Measurements from ENCODE around the gene C1R. TPM values are rescaled to one million over a fixed set of nuclear protein-coding genes. Genes with fewer than 3 reads are reported as not detected.

C1R gene
- total RNA-seq, 1 donor from 2014 or later = 2.5 TPM

DNA sequence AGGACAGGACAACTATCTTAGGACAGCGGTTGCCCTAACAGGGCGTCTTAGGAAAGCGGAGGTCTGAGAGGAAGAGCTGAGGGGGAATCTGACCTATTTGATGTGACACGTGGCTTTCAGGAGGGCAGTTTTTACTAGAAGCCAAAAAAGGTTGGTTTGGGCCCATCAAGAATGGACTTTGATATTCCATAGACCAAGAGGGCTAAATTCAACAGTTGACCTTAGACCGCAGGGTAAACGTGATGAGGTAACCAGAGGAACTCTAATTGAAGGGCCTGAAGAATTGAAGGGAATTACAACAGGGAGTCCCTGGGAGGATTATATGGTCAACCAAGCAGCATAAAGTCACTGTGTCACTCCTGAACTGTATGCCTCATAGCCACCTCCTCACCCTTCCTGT is 20.2 kb downstream of the C1R start:
- H3K4me3 ChIP-seq (ENCODE audit: low read depth, low read length) = no peak overlapping the region
- DNase-seq (ENCODE audit: low read depth) = no peak
- no peak for TF ChIP-seq CTCF (conservative IDR thresholded peaks at IDR 0.05; ENCODE audit: low read depth, low read length)

DNA sequence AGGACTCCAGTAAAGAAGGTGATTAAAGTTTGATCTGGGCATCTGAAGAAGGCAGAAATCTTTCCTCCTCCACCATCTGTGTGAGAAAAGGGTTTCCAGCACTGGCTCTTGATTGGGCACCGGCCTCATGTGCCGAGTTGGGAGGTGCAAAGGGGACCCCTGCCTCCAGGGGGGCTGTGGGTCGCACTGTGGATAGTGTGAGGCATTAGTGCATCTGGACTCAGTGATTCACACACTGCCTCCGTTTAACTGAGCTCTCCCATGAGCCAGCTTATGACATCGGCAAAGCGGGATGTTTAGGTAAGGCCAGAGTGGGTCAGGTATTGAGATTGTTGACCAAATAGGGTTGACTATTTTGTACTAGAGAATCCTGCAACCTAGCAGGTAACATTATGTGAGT is 22.9 kb downstream of the C1R start:
- no peak overlapping the region for H3K4me3 ChIP-seq (ENCODE audit: low read depth, low read length)
- TF ChIP-seq CTCF (conservative IDR thresholded peaks at IDR 0.05; ENCODE audit: low read depth, low read length) = no peak
- DNase-seq (ENCODE audit: low read depth) = no peak

DNA sequence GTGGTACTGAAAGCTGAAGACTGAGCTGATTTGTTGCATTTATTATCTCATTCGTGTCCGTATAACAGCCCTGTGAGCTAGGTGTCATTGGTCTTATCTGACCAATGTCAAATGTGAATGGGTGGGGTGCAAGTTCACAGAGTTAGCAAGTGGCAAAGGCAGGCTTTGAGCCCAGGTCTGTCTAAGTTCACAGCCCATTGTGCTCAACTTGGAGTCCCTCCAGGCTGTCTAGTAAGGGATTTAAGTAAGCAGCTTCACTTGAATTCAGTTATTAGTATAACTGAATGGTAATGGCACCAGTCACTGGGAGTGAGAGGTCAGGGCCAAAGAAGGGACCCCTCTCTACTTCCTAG is 23.3 kb downstream of the C1R start:
- no peak for DNase-seq (ENCODE audit: low read depth)
- no peak for TF ChIP-seq CTCF (conservative IDR thresholded peaks at IDR 0.05; ENCODE audit: low read depth, low read length)

DNA sequence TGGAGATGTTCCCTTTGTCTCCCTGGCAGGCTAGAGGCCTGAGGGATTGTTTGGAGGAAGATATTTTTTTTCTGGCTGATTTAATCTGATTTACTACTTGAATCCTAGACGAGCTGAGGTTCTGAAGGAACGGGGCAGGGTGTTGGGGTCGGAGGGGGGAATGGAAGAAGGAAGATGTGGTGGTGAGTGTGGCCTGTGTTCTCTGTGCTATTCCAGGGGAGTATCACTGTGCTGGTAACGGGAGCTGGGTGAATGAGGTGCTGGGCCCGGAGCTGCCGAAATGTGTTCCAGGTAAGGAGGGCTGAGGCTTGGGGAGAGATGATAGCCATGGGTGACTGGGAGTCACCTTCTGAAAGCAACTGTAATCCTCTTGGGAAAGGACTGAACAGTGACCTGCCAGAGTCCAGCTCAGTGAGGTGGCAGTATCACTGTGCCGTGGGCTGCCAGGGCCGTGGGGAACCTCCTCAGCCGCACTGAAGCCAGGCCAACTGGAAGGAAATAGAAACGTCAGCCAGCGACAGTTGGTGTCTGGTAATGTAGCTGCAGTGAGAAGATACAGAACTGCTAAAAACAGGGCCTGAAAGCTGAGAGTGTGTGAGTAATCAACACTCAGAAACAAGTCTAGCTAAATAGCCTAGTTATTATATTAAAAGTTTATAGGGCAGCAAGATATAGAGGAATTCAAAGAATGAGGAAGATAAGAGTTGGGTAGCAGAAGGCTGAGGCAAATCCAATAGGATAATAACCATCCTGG is 23.8 kb downstream of the C1R start:
- no peak for TF ChIP-seq CTCF (conservative IDR thresholded peaks at IDR 0.05; ENCODE audit: low read depth, low read length)
- no peak for DNase-seq (ENCODE audit: low read depth)
- H3K4me3 ChIP-seq (ENCODE audit: low read depth, low read length) = no peak overlapping the region

More for the DNA sequence above, 23.3 kb downstream of the C1R start:
- H3K4me3 ChIP-seq (ENCODE audit: low read depth, low read length) = no peak overlapping the region

DNA sequence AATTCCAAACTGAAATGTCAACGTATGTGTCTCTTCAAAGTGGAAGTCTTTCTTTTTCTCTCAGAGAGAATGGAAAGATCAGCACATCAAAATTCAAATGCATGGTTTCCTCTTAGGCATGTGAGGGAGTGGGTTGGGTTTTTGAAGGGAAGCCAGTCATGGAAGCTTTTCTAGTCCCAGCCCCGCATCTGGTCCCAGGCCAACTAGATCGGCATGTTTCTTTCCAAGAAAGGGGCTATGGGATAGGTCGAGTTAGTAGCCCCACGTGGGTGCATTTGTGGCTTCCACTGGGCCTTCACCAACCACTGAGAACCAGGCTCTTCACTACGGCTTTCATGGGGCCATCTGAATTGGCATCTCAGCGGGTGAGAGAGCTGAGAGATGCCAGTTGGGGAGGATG is 25.1 kb downstream of the C1R start:
- H3K4me3 ChIP-seq (ENCODE audit: low read depth, low read length) = no peak overlapping the region
- no peak for DNase-seq (ENCODE audit: low read depth)
- no peak for TF ChIP-seq CTCF (conservative IDR thresholded peaks at IDR 0.05; ENCODE audit: low read depth, low read length)

DNA sequence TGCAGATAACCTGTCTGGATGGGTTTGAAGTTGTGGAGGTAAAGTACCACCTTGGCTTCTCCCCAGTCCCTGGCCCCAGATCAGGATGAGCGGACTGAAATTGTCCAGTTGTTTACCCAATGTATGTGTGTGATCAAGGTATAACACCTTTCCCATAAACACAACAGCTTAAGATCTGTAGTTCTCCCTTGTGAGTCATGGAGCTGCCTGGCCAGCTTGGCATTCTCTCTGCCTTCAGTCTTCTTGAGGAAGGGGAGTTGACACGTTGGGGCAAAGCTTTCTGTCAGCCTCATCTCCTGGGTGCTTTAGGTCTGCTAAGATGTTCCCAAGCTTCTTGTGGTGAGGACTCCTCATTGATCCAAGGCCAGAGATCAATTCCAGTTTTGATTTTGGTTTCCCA is 25.6 kb downstream of the C1R start:
- no peak for DNase-seq (ENCODE audit: low read depth)
- TF ChIP-seq CTCF (conservative IDR thresholded peaks at IDR 0.05; ENCODE audit: low read depth, low read length) = no peak
- no peak overlapping the region for H3K4me3 ChIP-seq (ENCODE audit: low read depth, low read length)

DNA sequence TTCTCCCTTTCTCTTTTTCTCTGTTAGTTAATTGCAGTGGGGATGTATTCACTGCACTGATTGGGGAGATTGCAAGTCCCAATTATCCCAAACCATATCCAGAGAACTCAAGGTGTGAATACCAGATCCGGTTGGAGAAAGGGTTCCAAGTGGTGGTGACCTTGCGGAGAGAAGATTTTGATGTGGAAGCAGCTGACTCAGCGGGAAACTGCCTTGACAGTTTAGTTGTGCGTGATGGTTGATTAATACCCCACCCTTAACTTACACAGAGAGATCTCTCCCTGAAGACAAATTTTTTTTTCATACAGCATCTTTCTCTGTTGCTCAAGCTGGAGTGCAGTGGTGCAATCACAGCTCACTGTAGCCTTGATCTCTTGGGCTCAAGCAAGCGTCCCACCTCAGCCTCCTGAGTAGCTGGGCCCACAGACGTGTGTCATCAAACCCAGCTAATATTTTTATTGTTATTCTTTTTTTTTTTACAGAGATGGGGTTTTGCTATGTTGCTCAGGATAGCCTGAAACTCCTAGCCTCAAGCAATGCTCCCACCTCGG is 27.1 kb downstream of the C1R start:
- no peak for TF ChIP-seq CTCF (conservative IDR thresholded peaks at IDR 0.05; ENCODE audit: low read depth, low read length)
- no peak overlapping the region for H3K4me3 ChIP-seq (ENCODE audit: low read depth, low read length)
- no peak for DNase-seq (ENCODE audit: low read depth)
